Measurements from ENCODE around the gene LSMEM2. TPM values are rescaled to one million over a fixed set of nuclear protein-coding genes. Genes with fewer than 3 reads are reported as not detected.

LSMEM2 gene
- total RNA-seq, 1 donor from 2014 or later = not detected

DNA sequence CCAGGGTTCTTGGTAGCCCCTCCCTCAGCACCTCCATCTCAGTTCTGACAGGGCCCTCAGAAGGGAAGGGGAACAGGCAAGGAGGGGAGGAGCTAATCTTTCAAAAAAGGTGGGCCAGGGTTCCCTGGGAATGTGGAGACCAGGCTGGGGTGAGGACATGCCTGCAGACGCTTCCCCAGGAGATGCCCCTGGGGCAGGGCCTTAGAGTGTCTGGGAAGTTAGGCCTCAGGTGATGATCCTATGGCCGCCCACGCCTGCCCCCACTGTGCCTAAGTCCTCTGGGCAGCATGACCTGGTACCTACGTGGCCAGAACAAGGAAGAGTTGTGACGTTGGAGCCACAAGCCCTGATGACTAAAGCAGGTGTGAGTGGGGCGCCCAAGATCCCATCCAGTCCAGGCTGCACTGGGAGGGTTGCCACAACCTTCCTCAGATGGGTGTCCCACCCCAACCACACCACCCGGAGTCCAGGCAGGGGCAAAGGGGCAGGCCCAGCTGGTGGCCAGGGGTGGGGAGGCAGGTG, 13.9 kb upstream of the LSMEM2 start:
- no peaks in the 10 kb centered on the region for H3K36me3 ChIP-seq (ENCODE audit: control insufficient read depth, insufficient read depth, low read length)
- peak; percentile 32 for DNase-seq (ENCODE audit: low read depth)
- TF ChIP-seq, protein P1, sequence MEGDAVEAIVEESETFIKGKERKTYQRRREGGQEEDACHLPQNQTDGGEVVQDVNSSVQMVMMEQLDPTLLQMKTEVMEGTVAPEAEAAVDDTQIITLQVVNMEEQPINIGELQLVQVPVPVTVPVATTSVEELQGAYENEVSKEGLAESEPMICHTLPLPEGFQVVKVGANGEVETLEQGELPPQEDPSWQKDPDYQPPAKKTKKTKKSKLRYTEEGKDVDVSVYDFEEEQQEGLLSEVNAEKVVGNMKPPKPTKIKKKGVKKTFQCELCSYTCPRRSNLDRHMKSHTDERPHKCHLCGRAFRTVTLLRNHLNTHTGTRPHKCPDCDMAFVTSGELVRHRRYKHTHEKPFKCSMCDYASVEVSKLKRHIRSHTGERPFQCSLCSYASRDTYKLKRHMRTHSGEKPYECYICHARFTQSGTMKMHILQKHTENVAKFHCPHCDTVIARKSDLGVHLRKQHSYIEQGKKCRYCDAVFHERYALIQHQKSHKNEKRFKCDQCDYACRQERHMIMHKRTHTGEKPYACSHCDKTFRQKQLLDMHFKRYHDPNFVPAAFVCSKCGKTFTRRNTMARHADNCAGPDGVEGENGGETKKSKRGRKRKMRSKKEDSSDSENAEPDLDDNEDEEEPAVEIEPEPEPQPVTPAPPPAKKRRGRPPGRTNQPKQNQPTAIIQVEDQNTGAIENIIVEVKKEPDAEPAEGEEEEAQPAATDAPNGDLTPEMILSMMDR (IDR thresholded peaks at IDR 0.05; ENCODE audit: insufficient read depth, low read length, poor library complexity, severe bottlenecking) = no peak
- no peaks in the 10 kb centered on the region for H3K27me3 ChIP-seq (ENCODE audit: control insufficient read depth, insufficient read depth, low read length)
- no peak overlapping the region for H3K4me3 ChIP-seq (ENCODE audit: low read depth, low read length)

- H3K27me3 ChIP-seq (ENCODE audit: control insufficient read depth, insufficient read depth, low read length) = no peaks in the 10 kb centered on the region
- no peak overlapping the region for H3K4me3 ChIP-seq (ENCODE audit: low read depth, low read length)
- no peaks in the 10 kb centered on the region for H3K36me3 ChIP-seq (ENCODE audit: control insufficient read depth, insufficient read depth, low read length)
- TF ChIP-seq, protein P1 (IDR thresholded peaks at IDR 0.05; ENCODE audit: insufficient read depth, low read length, poor library complexity, severe bottlenecking) = no peak
- no peak for DNase-seq (ENCODE audit: low read depth)
Observed at GRCh38 chr3:50265571-50265970, 13.3 kb upstream of the LSMEM2 start.

- Histone ChIP-seq H3K36me3 (ENCODE audit: control insufficient read depth, insufficient read depth, low read length) (no peaks in the 10 kb centered on the region), H3K27me3 (ENCODE audit: control insufficient read depth, insufficient read depth, low read length) (no peaks in the 10 kb centered on the region), H3K4me3 (ENCODE audit: low read depth, low read length) (no peak overlapping the region)
- TF ChIP-seq, protein P1 (IDR thresholded peaks at IDR 0.05; ENCODE audit: insufficient read depth, low read length, poor library complexity, severe bottlenecking) = no peak
- no peak for DNase-seq (ENCODE audit: low read depth)
Observed at GRCh38 chr3:50266017-50266416, 12.9 kb upstream of the LSMEM2 start.

DNA sequence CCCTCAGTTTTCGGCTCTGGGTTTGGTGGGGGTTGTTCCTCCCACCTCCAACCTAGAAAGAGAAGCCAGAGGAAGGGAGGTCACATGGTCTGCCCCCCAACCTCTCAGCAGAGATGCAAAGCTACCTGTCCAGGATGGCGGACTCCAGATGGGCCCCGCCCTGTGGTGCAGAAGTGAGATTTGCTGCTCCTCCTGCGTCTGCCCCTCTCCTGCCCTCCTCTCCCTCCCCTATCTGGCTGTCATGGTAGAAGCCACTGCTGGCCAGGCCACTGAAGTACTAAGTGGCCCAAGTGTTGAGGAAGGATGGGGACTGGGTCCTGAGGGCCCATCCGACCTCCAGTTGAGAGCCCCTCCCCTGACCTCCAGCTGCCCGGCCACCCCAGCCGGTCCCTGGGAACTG, 12.1 kb upstream of the LSMEM2 start:
- no peak for DNase-seq (ENCODE audit: low read depth)
- Histone ChIP-seq H3K27me3 (ENCODE audit: control insufficient read depth, insufficient read depth, low read length) (no peaks in the 10 kb centered on the region), H3K4me3 (ENCODE audit: low read depth, low read length) (peak overlapping the region; percentile 37), H3K36me3 (ENCODE audit: control insufficient read depth, insufficient read depth, low read length) (no peaks in the 10 kb centered on the region)
- TF ChIP-seq, protein P1 (IDR thresholded peaks at IDR 0.05; ENCODE audit: insufficient read depth, low read length, poor library complexity, severe bottlenecking) = no peak

DNA sequence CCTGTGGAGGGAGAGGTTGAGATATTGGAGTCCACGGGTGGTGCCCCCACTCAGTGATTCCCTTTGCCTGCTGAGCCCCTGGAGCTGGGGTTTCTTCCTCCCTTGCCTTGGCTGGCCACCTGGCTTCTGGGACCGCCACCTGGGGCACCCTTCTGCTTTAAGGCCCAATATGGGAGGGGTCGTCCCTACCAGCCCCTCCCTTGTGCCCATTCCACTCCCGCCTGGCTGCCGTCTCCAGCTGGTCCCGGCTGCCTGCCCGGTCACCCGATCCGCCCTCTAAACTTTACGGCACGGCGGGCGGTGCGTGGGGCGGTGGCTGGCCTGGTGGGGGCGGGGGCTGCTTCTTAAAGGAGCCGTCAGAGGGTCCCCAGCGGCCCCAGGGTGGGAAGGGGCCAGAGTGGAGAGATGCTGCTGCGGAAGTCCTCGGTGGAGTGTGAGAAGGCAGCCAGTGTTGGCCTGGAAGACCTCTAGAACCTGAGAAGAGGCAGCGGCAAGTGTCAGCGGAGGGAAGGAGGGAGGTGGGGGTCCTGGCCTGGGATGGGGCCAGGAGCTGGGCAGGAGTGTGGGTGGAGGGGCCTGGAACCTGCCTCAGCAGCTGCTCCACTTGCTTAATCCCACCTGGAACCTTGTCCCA, 11.5 kb upstream of the LSMEM2 start:
- H3K4me3 ChIP-seq (ENCODE audit: low read depth, low read length) = peak overlapping the region; percentile 37
- TF ChIP-seq, protein P1 (IDR thresholded peaks at IDR 0.05; ENCODE audit: insufficient read depth, low read length, poor library complexity, severe bottlenecking) = no peak
- H3K36me3 ChIP-seq (ENCODE audit: control insufficient read depth, insufficient read depth, low read length) = no peaks in the 10 kb centered on the region
- no peak for DNase-seq (ENCODE audit: low read depth)
- no peaks in the 10 kb centered on the region for H3K27me3 ChIP-seq (ENCODE audit: control insufficient read depth, insufficient read depth, low read length)

- H3K36me3 ChIP-seq (ENCODE audit: control insufficient read depth, insufficient read depth, low read length) = no peaks in the 10 kb centered on the region
- no peak for DNase-seq (ENCODE audit: low read depth)
- TF ChIP-seq, protein P1 (IDR thresholded peaks at IDR 0.05; ENCODE audit: insufficient read depth, low read length, poor library complexity, severe bottlenecking) = no peak
- peaks cover 3% of the 10 kb centered on the region for H3K27me3 ChIP-seq (ENCODE audit: control insufficient read depth, insufficient read depth, low read length)
- no peak overlapping the region for H3K4me3 ChIP-seq (ENCODE audit: low read depth, low read length)
Observed at GRCh38 chr3:50268276-50268675, 10.6 kb upstream of the LSMEM2 start.
